Ascending aorta (tissue), 2 donors: ENCODE results near the gene SCAP. TPM values are rescaled to one million over a fixed set of nuclear protein-coding genes. Genes with fewer than 3 reads are reported as not detected.

Experiments
- DNase-seq, 2 donors: peaks; one replicate each; pipeline ENCODE4 v3.0.0-alpha.2; 2019; ENCODE audit warnings: low spot score in 2 of 2
- H3K27ac ChIP-seq, 2 donors: fragments of 200-600 bp; sonication (generic); one replicate each; pipeline ENCODE4 v1.5.1; 2016 to 2017; ENCODE audit warnings: mild to moderate bottlenecking in 1 of 2
- H3K27me3 ChIP-seq: fragments of 200-600 bp; sonication (generic); one replicate; pipeline ENCODE4 v1.5.1; 2017
- H3K36me3 ChIP-seq, 2 donors: fragments of 200-600 bp; sonication (generic); one replicate each; pipeline ENCODE4 v1.5.1; 2016
- H3K4me1 ChIP-seq, 2 donors: fragments of 200-600 bp; sonication (generic); one replicate each; pipeline ENCODE4 v1.5.1; 2016 to 2017; ENCODE audit warnings: mild to moderate bottlenecking in 1 of 2
- H3K4me3 ChIP-seq, 2 donors: fragments of 200-600 bp; sonication (generic); one replicate each; pipeline ENCODE4 v1.5.1; 2016 to 2017; ENCODE audit warnings: mild to moderate bottlenecking in 1 of 2
- H3K9me3 ChIP-seq, 2 donors: fragments of 200-600 bp; sonication (generic); one replicate each; pipeline ENCODE4 v1.5.1; 2016
- CTCF ChIP-seq, 3 experiments: fragments of 200-600 bp in 2 of 3; fragments of 450-650 bp in 1 of 3; sonication (generic) in 2 of 3; IDR thresholded peaks; one replicate each; pipeline ENCODE4 v1.5.1; 2016 to 2019; ENCODE audit warnings: antibody characterized with exemption in 3 of 3, mild to moderate bottlenecking in 1 of 3, moderate library complexity in 1 of 3
- intact Hi-C: fragments of 100-400 bp; cut with DNase I; formaldehyde crosslinking; loops from one replicate; pipeline ENCODE4 v1.15.1; 2023
- total RNA-seq: library from RNA; depleted of rRNA; stranded (reverse); fragments of >200 nt; gene quantifications from one replicate; pipeline ENCODE4 v1.1.0, GENCODE V29; 2016

SCAP gene
- total RNA-seq, 1 donor from 2014 or later: 155 TPM

GRCh38 chr3:47430606-47431005 lies 45.1 kb downstream of the SCAP start:
- intact Hi-C loops: no loop called here
- no peak for TF ChIP-seq CTCF (IDR thresholded peaks at IDR 0.05)
- no peaks in the 10 kb centered on the region for H3K4me1 ChIP-seq
- no peak overlapping the region for H3K27ac ChIP-seq
- DNase-seq: peak in 1 of 2 donors; percentile 51
- H3K4me3 ChIP-seq: no peak overlapping the region
- peaks cover 37 to 75% of the 10 kb centered on the region in 2 donors for H3K36me3 ChIP-seq
- no peaks in the 10 kb centered on the region for H3K27me3 ChIP-seq
- no peaks in the 10 kb centered on the region for H3K9me3 ChIP-seq

GRCh38 chr3:47429476-47430270 lies 46.1 kb downstream of the SCAP start:
- TF ChIP-seq CTCF (IDR thresholded peaks at IDR 0.05): no peak
- DNase-seq: peak in 1 of 2 donors; percentile 13
- Histone ChIP-seq H3K4me1 (no peaks in the 10 kb centered on the region), H3K27me3 (no peaks in the 10 kb centered on the region), H3K4me3 (no peak overlapping the region), H3K27ac (no peak overlapping the region), H3K36me3 (peaks cover 37 to 80% of the 10 kb centered on the region in 2 donors), H3K9me3 (no peaks in the 10 kb centered on the region)
- intact Hi-C loops: no loop called here

GRCh38 chr3:47428662-47429061 lies 47.1 kb downstream of the SCAP start:
- no peak overlapping the region for H3K4me3 ChIP-seq
- H3K4me1 ChIP-seq: no peaks in the 10 kb centered on the region
- H3K36me3 ChIP-seq: peaks cover 28 to 80% of the 10 kb centered on the region in 2 donors
- intact Hi-C loops: no loop called here
- no peak for TF ChIP-seq CTCF (IDR thresholded peaks at IDR 0.05)
- H3K9me3 ChIP-seq: no peaks in the 10 kb centered on the region
- H3K27ac ChIP-seq: no peak overlapping the region
- DNase-seq: peak in 1 of 2 donors; percentile 13
- H3K27me3 ChIP-seq: no peaks in the 10 kb centered on the region

- Histone ChIP-seq H3K9me3 (no peaks in the 10 kb centered on the region), H3K36me3 (peaks cover 21 to 73% of the 10 kb centered on the region in 2 donors), H3K27me3 (no peaks in the 10 kb centered on the region), H3K4me1 (no peaks in the 10 kb centered on the region), H3K27ac (no peak overlapping the region), H3K4me3 (no peak overlapping the region)
- TF ChIP-seq CTCF (IDR thresholded peaks at IDR 0.05): no peak
- intact Hi-C loops: no loop called here
- DNase-seq: no peak
Measured at GRCh38 chr3:47427866-47428265, 47.9 kb downstream of the SCAP start.

- intact Hi-C loops: no loop called here
- Histone ChIP-seq H3K27me3 (no peaks in the 10 kb centered on the region), H3K9me3 (no peaks in the 10 kb centered on the region), H3K4me3 (no peak overlapping the region), H3K27ac (no peak overlapping the region), H3K4me1 (peaks cover 3 to 8% of the 10 kb centered on the region in 2 donors), H3K36me3 (peaks cover 14 to 63% of the 10 kb centered on the region in 2 donors)
- no peak for TF ChIP-seq CTCF (IDR thresholded peaks at IDR 0.05)
- no peak for DNase-seq
Measured at GRCh38 chr3:47425959-47426358, 49.8 kb downstream of the SCAP start.
